Ramos (cell line): ENCODE data around the gene BAAT.
"Not testable (repeated sequence)": the region's sequence is repeated elsewhere in the genome, so short reads cannot be mapped to it uniquely, and the experiment has no call there.

Experiments
- in situ Hi-C: fragments of 300-500 bp; cut with MboI; formaldehyde crosslinking; loops from one replicate; pipeline ENCODE4 v1.14.3; 2022; ENCODE audit warnings: low sequenced_read_pairs; ENCODE audit not compliant: unreplicated experiment

Gene BAAT

DNA sequence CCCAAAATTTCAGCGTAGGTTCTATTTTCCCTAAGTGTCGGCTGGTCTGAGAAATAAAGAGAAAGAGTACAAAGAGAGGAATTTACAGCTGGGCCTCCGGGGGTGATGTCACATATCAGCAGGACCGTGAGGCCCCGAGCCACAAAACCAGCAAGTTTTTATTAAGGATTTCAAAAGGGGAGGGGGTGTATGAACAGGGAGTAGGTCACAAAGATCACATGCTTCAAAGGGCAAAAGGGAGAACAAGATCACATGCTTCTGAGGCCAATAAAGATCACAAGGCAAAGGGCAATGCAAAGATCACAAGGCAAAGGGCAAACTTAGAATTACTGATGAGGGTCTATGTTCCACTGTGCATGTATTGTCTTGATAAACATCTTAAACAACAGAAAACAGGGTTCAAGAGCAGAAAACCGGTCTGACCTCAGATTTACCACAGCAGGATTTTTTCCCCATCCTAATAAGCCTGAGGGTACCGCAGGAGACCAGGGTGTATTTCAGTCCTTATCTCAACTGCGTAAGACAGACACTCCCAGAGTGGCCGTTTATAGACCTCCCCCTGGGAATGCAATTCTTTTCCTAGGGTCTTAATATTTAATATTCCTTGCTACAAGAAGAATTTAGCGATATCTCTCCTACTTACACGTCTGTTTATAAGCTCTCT, at the start of gene BAAT:
TSS of gene BAAT (minus strand) at position 134 of the 664 bp plus-strand sequence. CDS start 13,602 bp downstream, outside the sequence.
- in situ Hi-C loops, result not testable (repeated sequence)

GRCh38 chr9:101433229-101433628, 48.4 kb upstream of the BAAT start:
- in situ Hi-C loops, result no loop called here

GRCh38 chr9:101432740-101433139, 47.9 kb upstream of the BAAT start:
- in situ Hi-C loops, result no loop called here

GRCh38 chr9:101432171-101432570, 47.4 kb upstream of the BAAT start:
- in situ Hi-C loops, result no loop called here

- in situ Hi-C loops, result no loop called here
These were observed 44.9 kb upstream of the BAAT start for GRCh38 chr9:101429736-101430135.

- in situ Hi-C loops, result no loop called here
These were observed 44.1 kb upstream of the BAAT start for GRCh38 chr9:101428909-101429308.

GRCh38 chr9:101427957-101428655, 43.3 kb upstream of the BAAT start:
- in situ Hi-C loops, result no loop called here

DNA sequence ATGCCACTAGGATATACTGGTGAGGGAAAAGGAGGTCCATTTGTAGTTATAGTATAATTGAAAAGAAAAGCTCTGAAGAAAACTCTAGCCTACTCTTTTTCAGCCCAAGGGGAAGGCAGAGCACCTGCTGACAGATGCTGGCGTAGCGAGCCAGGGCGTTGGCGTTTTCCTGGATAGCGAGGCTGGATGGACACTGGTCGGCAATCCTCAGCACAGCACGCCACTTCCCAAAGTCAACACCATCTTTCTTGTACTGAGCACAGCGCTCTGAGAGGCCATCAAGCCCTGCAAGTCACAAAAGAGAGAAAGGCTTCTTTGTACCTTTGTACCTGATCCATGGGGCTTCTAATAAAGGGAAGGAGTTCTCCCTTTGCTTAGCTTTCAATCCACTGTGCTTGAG, 42.6 kb upstream of the BAAT start:
- in situ Hi-C loops, result no loop called here

DNA sequence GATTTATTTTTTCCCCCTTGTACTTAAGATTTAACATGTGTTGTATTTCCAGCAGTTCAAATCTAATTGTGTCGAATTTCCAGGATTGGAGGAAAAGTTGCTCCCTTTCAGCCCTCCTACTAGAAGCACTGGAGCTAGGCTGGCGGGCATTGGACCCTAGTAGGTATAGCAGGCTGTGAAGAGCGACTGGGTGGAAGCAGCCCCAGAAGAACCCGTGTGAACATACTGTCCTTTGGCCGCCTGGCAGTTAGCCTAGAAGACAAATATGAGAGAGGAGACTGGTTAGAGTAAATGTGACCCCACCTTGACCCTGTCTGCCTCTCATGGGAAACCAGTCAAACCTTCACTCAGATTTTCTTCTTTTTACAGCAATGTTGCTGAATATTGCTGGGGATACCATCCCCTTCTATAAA, 36.9 kb upstream of the BAAT start:
- in situ Hi-C loops, result no loop called here

GRCh38 chr9:101419863-101420262, 35.1 kb upstream of the BAAT start:
- in situ Hi-C loops, result no loop called here

- in situ Hi-C loops, result no loop called here
These were observed 34.0 kb upstream of the BAAT start for GRCh38 chr9:101418518-101419430.

- in situ Hi-C loops, result no loop called here
These were observed 33.2 kb upstream of the BAAT start for GRCh38 chr9:101417977-101418376.

- in situ Hi-C loops, result no loop called here
These were observed 32.6 kb upstream of the BAAT start for GRCh38 chr9:101417389-101417788.

- in situ Hi-C loops, result no loop called here
These were observed 30.8 kb upstream of the BAAT start for GRCh38 chr9:101415578-101415977.

- in situ Hi-C loops, result no loop called here
These were observed 30.0 kb upstream of the BAAT start for GRCh38 chr9:101414839-101415238.

GRCh38 chr9:101409079-101409477, 24.3 kb upstream of the BAAT start:
- in situ Hi-C loops, result no loop called here

DNA sequence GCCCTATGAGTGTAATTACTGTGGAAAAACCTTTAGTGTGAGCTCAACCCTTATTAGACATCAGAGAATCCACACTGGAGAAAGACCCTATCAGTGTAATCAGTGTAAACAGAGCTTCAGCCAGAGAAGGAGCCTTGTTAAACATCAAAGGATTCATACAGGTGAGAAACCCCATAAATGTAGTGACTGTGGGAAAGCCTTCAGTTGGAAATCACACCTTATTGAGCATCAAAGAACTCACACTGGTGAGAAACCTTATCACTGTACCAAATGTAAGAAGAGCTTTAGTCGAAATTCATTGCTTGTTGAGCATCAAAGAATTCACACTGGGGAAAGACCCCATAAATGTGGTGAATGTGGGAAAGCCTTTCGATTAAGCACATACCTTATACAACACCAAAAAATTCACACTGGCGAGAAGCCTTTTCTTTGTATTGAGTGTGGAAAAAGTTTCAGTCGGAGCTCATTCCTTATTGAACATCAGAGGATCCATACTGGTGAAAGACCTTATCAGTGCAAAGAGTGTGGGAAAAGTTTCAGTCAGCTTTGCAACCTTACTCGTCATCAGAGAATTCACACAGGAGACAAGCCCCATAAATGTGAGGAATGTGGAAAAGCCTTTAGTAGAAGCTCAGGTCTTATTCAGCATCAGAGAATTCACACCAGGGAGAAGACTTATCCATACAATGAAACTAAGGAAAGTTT, 23.7 kb upstream of the BAAT start:
- in situ Hi-C loops, result no loop called here

DNA sequence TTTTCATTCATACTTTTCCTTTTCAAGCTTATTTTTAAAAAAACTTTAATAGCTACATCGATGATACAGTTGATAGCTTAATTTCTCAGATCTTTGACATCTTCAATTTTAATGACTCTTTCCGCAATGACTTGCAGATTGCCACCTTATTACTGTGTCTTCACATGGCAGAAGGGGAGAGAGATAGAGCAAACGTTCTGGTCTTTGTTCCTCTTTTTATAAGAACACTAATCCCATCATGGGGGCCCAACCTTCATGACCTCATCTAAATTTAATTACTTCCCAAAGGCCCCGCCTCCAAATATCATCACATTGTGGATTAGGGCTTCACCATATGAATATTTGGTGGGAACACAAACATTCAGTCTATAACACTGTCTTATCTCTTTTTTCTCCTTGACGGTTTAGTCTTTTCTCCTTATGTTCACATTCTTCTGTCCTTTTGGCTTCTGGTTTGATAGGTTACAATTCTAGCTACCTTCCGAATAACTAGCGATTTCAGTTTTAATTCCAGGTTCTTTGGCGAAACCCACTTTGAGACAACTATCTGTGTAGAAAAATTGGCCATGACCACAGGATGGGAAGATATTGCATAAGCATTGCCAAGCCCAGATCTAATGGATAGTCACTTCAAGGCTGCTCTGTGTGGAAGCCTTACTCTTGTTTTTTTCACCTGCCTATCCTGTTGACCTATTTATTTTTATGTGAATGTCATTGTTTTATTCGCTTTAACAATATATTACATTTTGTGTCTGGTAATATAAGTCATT, 18.9 kb upstream of the BAAT start:
- in situ Hi-C loops, result no loop called here

GRCh38 chr9:101400120-101400519, 15.3 kb upstream of the BAAT start:
- in situ Hi-C loops, result no loop called here

DNA sequence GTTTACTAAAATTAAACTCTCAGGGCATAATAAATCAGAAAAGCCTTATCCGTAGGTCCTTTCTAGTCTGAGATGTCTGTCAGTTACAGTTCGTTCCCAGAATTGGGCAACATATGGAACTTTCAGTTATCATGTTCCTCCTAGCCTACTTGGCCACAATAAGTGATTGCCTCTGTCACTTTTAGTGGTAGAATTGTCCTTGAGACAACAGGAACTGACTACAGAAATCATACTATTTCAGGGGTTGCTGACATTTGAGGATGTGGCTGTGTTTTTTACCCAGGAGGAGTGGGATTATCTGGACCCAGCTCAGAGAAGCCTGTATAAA, 14.8 kb upstream of the BAAT start:
- in situ Hi-C loops, result loop anchor here (10.0 kb wide), 1 partner anchor 135 kb away; the partner anchor contains the start of gene RNF20
